K562 (cell line): ENCODE data around the gene SLC25A1. TPM values are rescaled to one million over a fixed set of nuclear protein-coding genes. Genes with fewer than 3 reads are reported as not detected.

Experiments
- ATAC-seq: fragments of 200-7000 bp; cut with Tn5 transposase; 3 replicates; pipeline ENCODE4 v1.9.1; 2020; ENCODE audit warnings: moderate library complexity
- BruUV-seq: library from RNA; stranded (reverse); fragments of 400-500 nt; replicated peaks from 2 replicates; lab custom pipeline; 2021; lab: Mats Ljungman, UMichigan
- CTCF ChIA-PET: fragments of 300-600 bp; formaldehyde crosslinking; extraction: SDS; loops from one replicate; lab custom pipeline; 2021; ENCODE audit warnings: low intra/inter-chr PET ratio; lab: Yijun Ruan, JAX
- POLR2A ChIA-PET: fragments of 300-600, 350-650 bp; sonication (Branson Sonifier 250); formaldehyde crosslinking; extraction: SDS; loops from one replicate; lab custom pipeline; 2021; ENCODE audit warnings: antibody characterized with exemption, inconsistent platforms; lab: Yijun Ruan, JAX
- DNase-seq, 4 experiments: peaks; one replicate each; pipeline versions ENCODE4 v3.0.0 to v3.0.0-alpha.2; 2011 to 2018; ENCODE audit warnings: low spot score in 3 of 4, mixed read lengths in 3 of 4; ENCODE audit errors: extremely low read depth in 1 of 4
- FAIRE-seq: peaks from 2 replicates; lab custom pipeline; 2011; peaks lifted over from hg19 to GRCh38; lab: Jason Lieb, UNC
- H2AFZ ChIP-seq: 2 replicates; pipeline ENCODE4 v1.6.0; 2011; ENCODE audit warnings: low read depth, low read length, control low read depth, inconsistent platforms
- H3K27ac ChIP-seq: fragments of 200-600 bp; 3 replicates; pipeline ENCODE4 v1.8.0; 2011; ENCODE audit warnings: low read depth, mild to moderate bottlenecking, control low read depth, inconsistent platforms, low read length, moderate library complexity, mixed read lengths; ENCODE audit errors: extremely low read depth
- H3K27me3 ChIP-seq, 2 experiments: fragments of 300-600 bp in 1 of 2; 2 replicates in 1 of 2; 3 replicates in 1 of 2; pipeline versions ENCODE4 v1.6.0 to v1.8.0; 2011; ENCODE audit warnings: inconsistent platforms in 2 of 2, low read length in 2 of 2, mild to moderate bottlenecking in 1 of 2, mixed read lengths in 1 of 2, moderate library complexity in 1 of 2; ENCODE audit not compliant: control insufficient read depth in 2 of 2, insufficient read depth in 2 of 2
- H3K36me3 ChIP-seq: fragments of 300-600 bp; 3 replicates; pipeline ENCODE4 v1.8.0; 2011; ENCODE audit warnings: mild to moderate bottlenecking, low read length, inconsistent platforms; ENCODE audit not compliant: control insufficient read depth, insufficient read depth
- H3K4me1 ChIP-seq, 2 experiments: fragments of 200-600 bp in 1 of 2; replicated peaks in 1 of 2; 2 replicates in 1 of 2; 3 replicates in 1 of 2; pipeline versions ENCODE4 v1.5.1 to v1.8.0; 2011; ENCODE audit warnings: inconsistent platforms in 2 of 2, low read length in 2 of 2, mild to moderate bottlenecking in 1 of 2, mixed read lengths in 1 of 2, moderate library complexity in 1 of 2; ENCODE audit not compliant: control insufficient read depth in 2 of 2, insufficient read depth in 2 of 2
- H3K4me2 ChIP-seq: 2 replicates; pipeline ENCODE4 v1.6.1; 2011; ENCODE audit warnings: low read length, control low read depth, inconsistent platforms, mixed read lengths; ENCODE audit not compliant: insufficient read depth
- H3K4me3 ChIP-seq: fragments of 200-600 bp; sonication (generic), shearing (Covaris generic); 2 replicates; pipeline ENCODE4 v1.5.1; 2016; ENCODE audit warnings: control low read depth, inconsistent platforms
- H3K79me2 ChIP-seq: fragments of 200-600 bp; 3 replicates; pipeline ENCODE4 v1.8.0; 2011; ENCODE audit warnings: low read length, inconsistent platforms; ENCODE audit not compliant: control insufficient read depth, insufficient read depth
- H3K9ac ChIP-seq, 2 experiments: 2 replicates each; pipeline versions ENCODE4 v1.6.0 to v1.6.1; 2011; ENCODE audit warnings: low read depth in 2 of 2, low read length in 2 of 2, control low read depth in 1 of 2, inconsistent platforms in 1 of 2, mild to moderate bottlenecking in 1 of 2, mixed read lengths in 1 of 2; ENCODE audit not compliant: insufficient read depth in 1 of 2
- H3K9me1 ChIP-seq: one replicate; pipeline ENCODE4 v1.6.0; 2011; ENCODE audit warnings: inconsistent platforms, mild to moderate bottlenecking, low read length, moderate library complexity; ENCODE audit not compliant: control insufficient read depth, insufficient read depth
- H3K9me3 ChIP-seq: replicated peaks from 2 replicates; pipeline ENCODE4 v1.5.1; 2011; ENCODE audit warnings: low read depth, low read length, inconsistent platforms; ENCODE audit not compliant: control insufficient read depth, insufficient read depth
- H4K20me1 ChIP-seq: replicated peaks from 2 replicates; pipeline ENCODE4 v1.6.1; 2011; ENCODE audit warnings: low read length, inconsistent platforms, mixed read lengths; ENCODE audit not compliant: control insufficient read depth, insufficient read depth
- ATF4 ChIP-seq: fragments of 450-650 bp; formaldehyde crosslinking; IDR thresholded peaks from 2 replicates; pipeline ENCODE4 v1.4.0; 2022; ENCODE audit warnings: mild to moderate bottlenecking, moderate library complexity
- CBFB ChIP-seq: sonication (generic); formaldehyde crosslinking; IDR thresholded peaks from 2 replicates; pipeline ENCODE4 v1.4.0; 2020; ENCODE audit warnings: mild to moderate bottlenecking, missing genetic modification reagents
- CSDE1 ChIP-seq, 2 experiments: fragments of 450-650 bp; IDR thresholded peaks; 2 replicates each; pipeline ENCODE4 v1.6.1; 2016; ENCODE audit warnings: mild to moderate bottlenecking in 1 of 2
- DDX20 ChIP-seq: fragments of 450-650 bp; IDR thresholded peaks from 2 replicates; pipeline ENCODE4 v1.6.1; 2016; ENCODE audit warnings: missing genetic modification characterization, low read depth, mild to moderate bottlenecking, missing compliant biosample characterization, moderate library complexity
- GATAD2A ChIP-seq: fragments of 450-650 bp; IDR thresholded peaks from 2 replicates; pipeline ENCODE4 v1.6.1; 2017
- HES1 ChIP-seq: fragments of 450-650 bp; IDR thresholded peaks from 2 replicates; pipeline ENCODE4 v1.6.1; 2016; ENCODE audit warnings: low read depth, mild to moderate bottlenecking, moderate library complexity
- PHB2 ChIP-seq: fragments of 450-650 bp; IDR thresholded peaks from 2 replicates; pipeline ENCODE4 v1.6.1; 2017; ENCODE audit warnings: low read depth
- POLR2AphosphoS2 ChIP-seq: IDR thresholded peaks from 2 replicates; pipeline ENCODE4 v1.6.1; 2012; ENCODE audit warnings: low read length, improper control_type of control experiment
- PRDM10 ChIP-seq: fragments of 450-650 bp; IDR thresholded peaks from 2 replicates; pipeline ENCODE4 v1.6.1; 2018; ENCODE audit not compliant: partially characterized antibody
- RAD51 ChIP-seq: fragments of 450-650 bp; IDR thresholded peaks from 2 replicates; pipeline ENCODE4 v1.7.1; 2016; ENCODE audit warnings: low read depth, mild to moderate bottlenecking, borderline replicate concordance
- SIX5 ChIP-seq, 2 experiments: IDR thresholded peaks; 2 replicates each; pipeline ENCODE4 v1.6.1; 2011; ENCODE audit warnings: low read length in 2 of 2, borderline replicate concordance in 1 of 2, low read depth in 1 of 2, mild to moderate bottlenecking in 1 of 2, moderate library complexity in 1 of 2; ENCODE audit not compliant: insufficient read depth in 1 of 2
- SMAD2 ChIP-seq: fragments of 150-350 bp; IDR thresholded peaks from 2 replicates; pipeline ENCODE4 v1.6.1; 2014; ENCODE audit warnings: low read depth, mild to moderate bottlenecking, low read length
- TEAD4 ChIP-seq, 2 experiments: sonication (generic) in 1 of 2; formaldehyde crosslinking in 1 of 2; IDR thresholded peaks; 2 replicates each; pipeline versions ENCODE4 v1.6.1 to v1.8.0; 2012 to 2022; ENCODE audit warnings: borderline replicate concordance in 1 of 2, inconsistent platforms in 1 of 2, low read length in 1 of 2, mild to moderate bottlenecking in 1 of 2, missing genetic modification reagents in 1 of 2
- WHSC1 ChIP-seq: IDR thresholded peaks from one replicate; pipeline ENCODE4 v1.6.1; 2012; ENCODE audit warnings: low read length, control low read depth, inconsistent platforms
- WGBS: fragments of 100-300 bp; shearing (Covaris generic); methylation state at CpG from one replicate; pipeline ENCODE4 v1.1.6; 2016; ENCODE audit warnings: low coverage, mixed read lengths; ENCODE audit not compliant: insufficient coverage; ENCODE audit errors: missing lambda C conversion rate; 5-methylcytosine and 5-hydroxymethylcytosine counted together
- in situ Hi-C: fragments of 300-500 bp; cut with MboI; formaldehyde crosslinking; loops from 4 replicates; pipeline ENCODE4 v1.15.0; 2018; ENCODE audit warnings: inconsistent platforms, mixed read lengths
- intact Hi-C: fragments of 100-400 bp; cut with micrococcal nuclease; formaldehyde crosslinking; loops from 2 replicates; pipeline ENCODE4 v1.14.2; 2022
- polyA plus RNA-seq, 8 experiments: library from polyadenylated mRNA; depleted of rRNA in 4 of 8; stranded (reverse) in 5 of 8; unstranded in 3 of 8; fragments of >200 nt; fragmentation: Nextera tagmentation in 2 of 8; fragmentation: Illumina TruSeq in 1 of 8; extraction: Ambion mirVana in 2 of 8; extraction: Trizol in 1 of 8; gene quantifications; 2 replicates each; pipeline versions ENCODE4 v1.2.1 to v1.2.3, GENCODE V29; 2011 to 2014; ENCODE audit warnings: inconsistent platforms in 1 of 8, missing spikeins in 1 of 8
- total RNA-seq, 7 experiments: library from RNA; depleted of rRNA in 6 of 7; stranded (reverse); fragments of >200 nt in 6 of 7; fragmentation: Illumina TruSeq in 2 of 7; extraction: Trizol in 2 of 7; gene quantifications; 2 replicates each; pipeline versions ENCODE4 v1.2.1 to v1.2.3, GENCODE V29; 2011 to 2021; ENCODE audit warnings: low replicate concordance in 1 of 7
- TF ChIP-seq, protein P1 (sequence below): fragments of 250-450 bp; sonication (Bioruptor Pico); IDR thresholded peaks from 2 replicates; pipeline ENCODE4 v1.9.0; 2021; ENCODE audit warnings: mild to moderate bottlenecking, inconsistent platforms

Gene SLC25A1
- total and polyA plus RNA-seq, 9 of the 15 experiments (the other 6 are each of a cell fraction or from before 2014, with no cell fraction given) = 11.0 to 408 (median 110) TPM

DNA sequence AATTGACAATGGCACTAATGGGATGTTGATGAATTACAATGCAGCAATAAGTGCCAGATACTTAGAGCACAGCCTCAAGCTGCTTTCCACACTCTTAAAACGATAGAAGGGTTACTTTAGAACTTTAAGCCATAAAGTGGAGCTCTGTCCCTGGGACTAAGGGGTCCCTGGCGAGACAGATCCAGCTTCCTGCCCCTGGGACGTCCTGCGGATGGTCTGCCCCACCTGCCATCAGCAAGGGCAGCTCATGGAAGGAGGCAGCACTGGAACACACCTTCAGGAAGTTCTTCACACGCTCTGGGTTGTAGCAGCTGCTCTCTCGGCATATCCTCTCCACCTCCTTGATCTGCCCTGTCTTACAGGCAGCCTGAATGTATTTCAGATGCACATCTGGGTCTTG, 45.1 kb upstream of the SLC25A1 start:
- intact Hi-C loops = no loop called here
- no peak for TF ChIP-seq CBFB (CRISPR knock-in tag)
- TF ChIP-seq, protein P1, sequence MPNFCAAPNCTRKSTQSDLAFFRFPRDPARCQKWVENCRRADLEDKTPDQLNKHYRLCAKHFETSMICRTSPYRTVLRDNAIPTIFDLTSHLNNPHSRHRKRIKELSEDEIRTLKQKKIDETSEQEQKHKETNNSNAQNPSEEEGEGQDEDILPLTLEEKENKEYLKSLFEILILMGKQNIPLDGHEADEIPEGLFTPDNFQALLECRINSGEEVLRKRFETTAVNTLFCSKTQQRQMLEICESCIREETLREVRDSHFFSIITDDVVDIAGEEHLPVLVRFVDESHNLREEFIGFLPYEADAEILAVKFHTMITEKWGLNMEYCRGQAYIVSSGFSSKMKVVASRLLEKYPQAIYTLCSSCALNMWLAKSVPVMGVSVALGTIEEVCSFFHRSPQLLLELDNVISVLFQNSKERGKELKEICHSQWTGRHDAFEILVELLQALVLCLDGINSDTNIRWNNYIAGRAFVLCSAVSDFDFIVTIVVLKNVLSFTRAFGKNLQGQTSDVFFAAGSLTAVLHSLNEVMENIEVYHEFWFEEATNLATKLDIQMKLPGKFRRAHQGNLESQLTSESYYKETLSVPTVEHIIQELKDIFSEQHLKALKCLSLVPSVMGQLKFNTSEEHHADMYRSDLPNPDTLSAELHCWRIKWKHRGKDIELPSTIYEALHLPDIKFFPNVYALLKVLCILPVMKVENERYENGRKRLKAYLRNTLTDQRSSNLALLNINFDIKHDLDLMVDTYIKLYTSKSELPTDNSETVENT (CRISPR knock-in tag) = 0 out of 2 replicates have a peak, but pooled peaks have one; percentile 7
- no peak for TF ChIP-seq RAD51
- no peak for TF ChIP-seq ATF4 (CRISPR knock-in tag)
- TF ChIP-seq SMAD2 = no peak
- TF ChIP-seq SIX5 (IDR thresholded peaks at IDR 0.05; ENCODE audit: borderline replicate concordance in 1 of 2, insufficient read depth in 1 of 2, low read depth in 1 of 2, low read length in 2 of 2) = no peak
- TF ChIP-seq TEAD4 (IDR thresholded peaks at IDR 0.05; ENCODE audit: low read length) = no peak
- peak; percentile 60; the same call in 1 of the 2 replicates for TF ChIP-seq TEAD4 (CRISPR knock-in tag; IDR thresholded peaks at IDR 0.05; ENCODE audit: borderline replicate concordance)
- peak; percentile 18 for TF ChIP-seq WHSC1
- no peak for TF ChIP-seq DDX20 (tag)
- TF ChIP-seq PRDM10 = peak; percentile 14
- no peak for TF ChIP-seq GATAD2A
- TF ChIP-seq POLR2AphosphoS2 = no peak
- TF ChIP-seq PHB2 = no peak
- TF ChIP-seq HES1 = no peak
- no peak for TF ChIP-seq CSDE1 (IDR thresholded peaks at IDR 0.05)

More for the DNA sequence above, 45.1 kb upstream of the SLC25A1 start:
- DNase-seq = no peak
- ChIA-PET POLR2A (interaction anchor here (0.6 to 3.0 kb wide), 11 partner anchors 9 to 387 kb away, joined by 3 to 13 read pairs (median 5); no protein-coding TSS in a partner anchor), CTCF (no interaction called here)
- ATAC-seq = 0 out of 3 replicates have a peak, but pooled peaks have one; percentile 4
- in situ Hi-C loops = no loop called here
- Histone ChIP-seq H3K9me1 (peaks cover 2% of the 10 kb centered on the region), H3K4me1 (peaks cover 3% of the 10 kb centered on the region in 2 experiments), H3K36me3 (no peaks in the 10 kb centered on the region), H3K79me2 (no peaks in the 10 kb centered on the region), H3K9me3 (no peaks in the 10 kb centered on the region), H3K27me3 (peaks cover 0 to 4% of the 10 kb centered on the region in 2 experiments; a peak in 2 of 5 replicates), H3K9ac (peak overlapping the region in 1 of 2 experiments; percentile 18; a peak in 1 of 4 replicates), H2AFZ (0 out of 2 replicates have a peak overlapping the region, but pooled peaks have one; percentile 1), H3K4me3 (no peak overlapping the region), H3K27ac (no peak overlapping the region), H3K4me2 (no peak overlapping the region), H4K20me1 (no peaks in the 10 kb centered on the region)
- WGBS = 20% methylated on average over 6 of the region's 6 CpGs
- BruUV-seq = no TSS peak
- no peak for FAIRE-seq
